HCT116 (cell line): Measurements from ENCODE around the gene RFX3. TPM values are rescaled to one million over a fixed set of nuclear protein-coding genes. Genes with fewer than 3 reads are reported as not detected.

ENCODE experiments used
- ATAC-seq: fragments of 200-7000 bp; cut with Tn5 transposase; 2 replicates; pipeline ENCODE4 v1.9.1; 2020; ENCODE audit warnings: mild to moderate bottlenecking, moderate library complexity
- BruUV-seq: library from RNA; stranded (reverse); fragments of 400-500 nt; replicated peaks from 2 replicates; lab custom pipeline; 2021; lab: Mats Ljungman, UMichigan
- CTCF ChIA-PET: fragments of 300-600 bp; sonication (Branson Sonifier 250); formaldehyde crosslinking; loops from one replicate; lab custom pipeline; 2021; ENCODE audit warnings: antibody characterized with exemption; lab: Charles Lee
- POLR2A ChIA-PET: fragments of 300-600, 350-600 bp; sonication (Branson Sonifier 250); formaldehyde crosslinking; loops from one replicate; lab custom pipeline; 2021; ENCODE audit warnings: antibody characterized with exemption; lab: Charles Lee
- RAD21 ChIA-PET, 2 experiments: fragments of 300-600 bp; sonication (Branson Sonifier 250); formaldehyde crosslinking; loops; one replicate each; lab custom pipeline; 2023; ENCODE audit warnings: low total read pairs in 2 of 2; ENCODE audit not compliant: uncharacterized antibody in 2 of 2, unreplicated experiment in 2 of 2, low non-redundant PET in 1 of 2; lab: Charles Lee
- DNase-seq: peaks from one replicate; pipeline ENCODE4 v3.0.0-alpha.2; 2010; ENCODE audit warnings: low read depth, low spot score
- H2AFZ ChIP-seq: fragments of 200-600 bp; shearing (Covaris generic), sonication (generic); 2 replicates; pipeline ENCODE4 v1.6.1; 2017; ENCODE audit warnings: low read depth, mixed run types, mixed read lengths, antibody characterized with exemption, low read length; ENCODE audit not compliant: poor library complexity, severe bottlenecking
- H3K27ac ChIP-seq: 2 replicates; pipeline ENCODE4 v1.5.1; 2012; ENCODE audit warnings: low read depth, low read length
- H3K27me3 ChIP-seq: fragments of 200-600 bp; sonication (generic); 2 replicates; pipeline ENCODE4 v1.6.1; 2016; ENCODE audit warnings: mixed run types, low read length, mixed read lengths; ENCODE audit not compliant: insufficient read depth
- H3K36me3 ChIP-seq, 2 experiments: fragments of 200-500 bp in 1 of 2; fragments of 200-600 bp in 1 of 2; sonication (Bioruptor generic) in 1 of 2; sonication (generic) in 1 of 2; 2 replicates each; pipeline versions ENCODE4 v1.5.1 to v1.6.1; 2014 to 2016; ENCODE audit warnings: low read length in 2 of 2, inconsistent platforms in 1 of 2, mixed read lengths in 1 of 2, mixed run types in 1 of 2; ENCODE audit not compliant: insufficient read depth in 2 of 2, control insufficient read depth in 1 of 2
- H3K4me1 ChIP-seq, 2 experiments: fragments of 200-600 bp in 1 of 2; sonication (generic) in 1 of 2; 2 replicates each; pipeline versions ENCODE4 v1.5.1 to v1.6.1; 2012 to 2017; ENCODE audit warnings: low read length in 2 of 2, inconsistent platforms in 1 of 2, mild to moderate bottlenecking in 1 of 2, mixed read lengths in 1 of 2, mixed run types in 1 of 2, moderate library complexity in 1 of 2; ENCODE audit not compliant: insufficient read depth in 2 of 2, control insufficient read depth in 1 of 2
- H3K4me2 ChIP-seq: fragments of 200-600 bp; sonication (generic); 2 replicates; pipeline ENCODE4 v1.6.1; 2017; ENCODE audit warnings: mixed run types, low read length, mixed read lengths
- H3K4me3 ChIP-seq, 2 experiments: fragments of 200-600 bp in 1 of 2; sonication (generic) in 1 of 2; replicated peaks in 1 of 2; 2 replicates each; pipeline ENCODE4 v1.5.1; 2011 to 2016; ENCODE audit warnings: low read length in 2 of 2, control low read depth in 1 of 2, low read depth in 1 of 2, mild to moderate bottlenecking in 1 of 2, mixed read lengths in 1 of 2, mixed run types in 1 of 2
- H3K79me2 ChIP-seq: fragments of 200-600 bp; sonication (generic); 2 replicates; pipeline ENCODE4 v1.6.1; 2017; ENCODE audit warnings: mild to moderate bottlenecking, mixed run types, low read length, moderate library complexity, mixed read lengths; ENCODE audit not compliant: insufficient read depth
- H3K9ac ChIP-seq: fragments of 200-600 bp; sonication (generic); 2 replicates; pipeline ENCODE4 v1.6.1; 2016; ENCODE audit warnings: low read length, mixed read lengths
- H3K9me2 ChIP-seq: fragments of 200-600 bp; sonication (generic), shearing (Covaris generic); 2 replicates; pipeline ENCODE4 v1.6.1; 2017; ENCODE audit warnings: mixed run types, mild to moderate bottlenecking, moderate library complexity; ENCODE audit not compliant: insufficient read depth
- H3K9me3 ChIP-seq, 2 experiments: fragments of 200-500 bp in 1 of 2; fragments of 200-600 bp in 1 of 2; sonication (Bioruptor generic) in 1 of 2; sonication (generic) in 1 of 2; 2 replicates each; pipeline ENCODE4 v1.6.1; 2014 to 2017; ENCODE audit warnings: low read length in 2 of 2, mixed read lengths in 2 of 2, inconsistent platforms in 1 of 2, low read depth in 1 of 2, mild to moderate bottlenecking in 1 of 2, mixed run types in 1 of 2, moderate library complexity in 1 of 2; ENCODE audit not compliant: control insufficient read depth in 1 of 2, insufficient read depth in 1 of 2
- H4K20me1 ChIP-seq: fragments of 200-600 bp; sonication (generic), shearing (Covaris generic); 2 replicates; pipeline ENCODE4 v1.6.1; 2017; ENCODE audit warnings: mixed run types, mild to moderate bottlenecking, moderate library complexity; ENCODE audit not compliant: insufficient read depth
- CBX3 ChIP-seq: IDR thresholded peaks from 2 replicates; pipeline ENCODE4 v1.6.1; 2012; ENCODE audit warnings: low read depth
- EGR1 ChIP-seq: IDR thresholded peaks from 2 replicates; pipeline ENCODE4 v1.6.1; 2012; ENCODE audit warnings: low read depth
- ELF1 ChIP-seq: IDR thresholded peaks from 2 replicates; pipeline ENCODE4 v1.6.1; 2012; ENCODE audit warnings: low read depth, borderline replicate concordance
- EZH2 ChIP-seq: fragments of 200-600 bp; sonication (generic); IDR thresholded peaks from 2 replicates; pipeline ENCODE4 v1.6.1; 2017; ENCODE audit warnings: antibody characterized with exemption, mixed run types
- EZH2phosphoT487 ChIP-seq: fragments of 200-600 bp; IDR thresholded peaks from 2 replicates; pipeline ENCODE4 v1.6.1; 2018; ENCODE audit warnings: antibody characterized with exemption, borderline replicate concordance
- JUND ChIP-seq: IDR thresholded peaks from 2 replicates; pipeline ENCODE4 v1.6.1; 2012
- SIN3A ChIP-seq: IDR thresholded peaks from 2 replicates; pipeline ENCODE4 v1.6.1; 2012; ENCODE audit warnings: low read depth
- SP1 ChIP-seq: IDR thresholded peaks from 2 replicates; pipeline ENCODE4 v1.6.1; 2012; ENCODE audit warnings: low read depth
- TCF7L2 ChIP-seq: IDR thresholded peaks from 2 replicates; pipeline ENCODE4 v1.7.0; 2011; ENCODE audit warnings: borderline replicate concordance, inconsistent platforms; ENCODE audit not compliant: insufficient read depth, insufficient read length; ENCODE audit errors: extremely low read depth
- YY1 ChIP-seq: IDR thresholded peaks from 2 replicates; pipeline ENCODE4 v1.6.1; 2011; ENCODE audit warnings: low read length, low read depth, moderate library complexity, mild to moderate bottlenecking; ENCODE audit not compliant: insufficient replicate concordance; ENCODE audit errors: extremely low read depth
- ZBTB33 ChIP-seq: IDR thresholded peaks from 2 replicates; pipeline ENCODE4 v1.6.1; 2011; ENCODE audit warnings: mild to moderate bottlenecking, low read length, moderate library complexity; ENCODE audit not compliant: insufficient replicate concordance; ENCODE audit errors: extremely low read depth
- ZNF274 ChIP-seq: fragments of 200-500 bp; sonication (Bioruptor generic); IDR thresholded peaks from 2 replicates; pipeline ENCODE4 v1.6.1; 2014; ENCODE audit warnings: mild to moderate bottlenecking, low read depth, low read length, inconsistent platforms
- intact Hi-C: fragments of 100-400 bp; cut with micrococcal nuclease; formaldehyde crosslinking; loops from 2 replicates; pipeline ENCODE4 v1.10.0; 2022
- total RNA-seq: library from RNA; stranded (reverse); gene quantifications from one replicate; pipeline ENCODE4 v1.2.1, GENCODE V29; 2021; ENCODE audit not compliant: unreplicated experiment
- TF ChIP-seq, protein P1 (sequence below): IDR thresholded peaks from 2 replicates; pipeline ENCODE4 v1.6.1; 2012

The RFX3 gene
- total RNA-seq, 1 experiment from 2014 or later = 11.8 TPM

DNA sequence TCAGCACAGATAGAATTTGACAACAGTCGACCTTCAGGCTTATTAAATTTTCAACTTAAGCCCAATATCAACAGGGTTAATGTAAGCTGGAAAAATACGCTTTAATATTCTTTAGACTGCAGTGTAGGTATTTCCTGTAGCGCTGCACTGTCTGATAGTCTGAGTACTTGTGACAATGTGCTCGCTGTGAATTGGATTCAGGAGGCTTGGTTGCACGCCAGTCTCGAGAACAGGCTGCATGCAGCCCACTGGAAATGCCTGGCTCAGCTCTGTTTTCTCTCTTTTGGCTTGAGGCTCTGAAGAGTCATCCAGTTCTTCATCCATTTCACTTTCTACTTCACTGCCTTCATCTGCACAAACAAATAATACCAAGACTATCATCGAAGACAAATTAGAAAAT lies 300.9 kb downstream of the RFX3 start (continued):
- TF ChIP-seq ZBTB33 = no peak

GRCh38 chr9:3215658-3216057 lies 310.1 kb downstream of the RFX3 start:
- H3K36me3 ChIP-seq = no peaks in the 10 kb centered on the region
- H2AFZ ChIP-seq = no peak overlapping the region
- TF ChIP-seq EGR1 = no peak
- no peak for TF ChIP-seq JUND
- TF ChIP-seq SP1 = no peak
- no peak for TF ChIP-seq ZNF274
- TF ChIP-seq TCF7L2 = no peak
- no peak for TF ChIP-seq EZH2
- no peak for TF ChIP-seq SIN3A
- TF ChIP-seq ELF1 = no peak
- no peak for TF ChIP-seq EZH2phosphoT487
- no peak for TF ChIP-seq CBX3
- TF ChIP-seq ZBTB33 = no peak
- no peak for TF ChIP-seq YY1
- TF ChIP-seq, protein P1, sequence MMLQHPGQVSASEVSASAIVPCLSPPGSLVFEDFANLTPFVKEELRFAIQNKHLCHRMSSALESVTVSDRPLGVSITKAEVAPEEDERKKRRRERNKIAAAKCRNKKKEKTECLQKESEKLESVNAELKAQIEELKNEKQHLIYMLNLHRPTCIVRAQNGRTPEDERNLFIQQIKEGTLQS = no peak
- H3K9me3 ChIP-seq = no peaks in the 10 kb centered on the region
- no peaks in the 10 kb centered on the region for H3K9me2 ChIP-seq
- no peak overlapping the region for H3K4me2 ChIP-seq
- no TSS peak for BruUV-seq
- ChIA-PET POLR2A (no interaction called here), CTCF (no interaction called here), RAD21 (no interaction called here)
- no peak overlapping the region for H3K9ac ChIP-seq
- no peak overlapping the region for H3K27ac ChIP-seq
- intact Hi-C loops = no loop called here
- H4K20me1 ChIP-seq = no peaks in the 10 kb centered on the region
- DNase-seq (no peak), ATAC-seq (no peak)
- H3K4me3 ChIP-seq = no peak overlapping the region
- no peaks in the 10 kb centered on the region for H3K79me2 ChIP-seq
- H3K4me1 ChIP-seq = no peaks in the 10 kb centered on the region
- peaks cover 12% of the 10 kb centered on the region; the same call in 1 of the 2 replicates for H3K27me3 ChIP-seq
